IPS DF 6.9 (cell line): ENCODE measurements around the gene EOMES.

Source experiments
- DNase-seq: peaks from one replicate; pipeline ENCODE4 v3.0.0-alpha.2; 2013; ENCODE audit warnings: low read depth, low spot score
- H3K27ac ChIP-seq: one replicate; pipeline ENCODE4 v1.5.1; 2013; ENCODE audit warnings: low read length, control low read depth
- H3K27me3 ChIP-seq: 2 replicates; pipeline ENCODE4 v1.6.1; 2013; ENCODE audit warnings: mild to moderate bottlenecking, low read length; ENCODE audit not compliant: control insufficient read depth, insufficient read depth
- H3K36me3 ChIP-seq: 2 replicates; pipeline ENCODE4 v1.6.1; 2013; ENCODE audit warnings: low read length; ENCODE audit not compliant: control insufficient read depth, insufficient read depth
- H3K4me1 ChIP-seq: 2 replicates; pipeline ENCODE4 v1.6.1; 2013; ENCODE audit warnings: low read length; ENCODE audit not compliant: control insufficient read depth, insufficient read depth
- H3K4me3 ChIP-seq: 2 replicates; pipeline ENCODE4 v1.5.1; 2013; ENCODE audit warnings: mild to moderate bottlenecking, low read length
- H3K9me3 ChIP-seq: 2 replicates; pipeline ENCODE4 v1.6.1; 2013; ENCODE audit warnings: low read length, inconsistent platforms; ENCODE audit not compliant: control insufficient read depth, insufficient read depth
- WGBS: extraction: QIAGEN DNeasy Blood & Tissue Kit; methylation state at CpG from one replicate; pipeline ENCODE4 v1.1.7; 2013; ENCODE audit warnings: mixed read lengths, missing lambda C conversion rate; ENCODE audit not compliant: insufficient read length, insufficient coverage; 5-methylcytosine and 5-hydroxymethylcytosine counted together

The EOMES gene

DNA sequence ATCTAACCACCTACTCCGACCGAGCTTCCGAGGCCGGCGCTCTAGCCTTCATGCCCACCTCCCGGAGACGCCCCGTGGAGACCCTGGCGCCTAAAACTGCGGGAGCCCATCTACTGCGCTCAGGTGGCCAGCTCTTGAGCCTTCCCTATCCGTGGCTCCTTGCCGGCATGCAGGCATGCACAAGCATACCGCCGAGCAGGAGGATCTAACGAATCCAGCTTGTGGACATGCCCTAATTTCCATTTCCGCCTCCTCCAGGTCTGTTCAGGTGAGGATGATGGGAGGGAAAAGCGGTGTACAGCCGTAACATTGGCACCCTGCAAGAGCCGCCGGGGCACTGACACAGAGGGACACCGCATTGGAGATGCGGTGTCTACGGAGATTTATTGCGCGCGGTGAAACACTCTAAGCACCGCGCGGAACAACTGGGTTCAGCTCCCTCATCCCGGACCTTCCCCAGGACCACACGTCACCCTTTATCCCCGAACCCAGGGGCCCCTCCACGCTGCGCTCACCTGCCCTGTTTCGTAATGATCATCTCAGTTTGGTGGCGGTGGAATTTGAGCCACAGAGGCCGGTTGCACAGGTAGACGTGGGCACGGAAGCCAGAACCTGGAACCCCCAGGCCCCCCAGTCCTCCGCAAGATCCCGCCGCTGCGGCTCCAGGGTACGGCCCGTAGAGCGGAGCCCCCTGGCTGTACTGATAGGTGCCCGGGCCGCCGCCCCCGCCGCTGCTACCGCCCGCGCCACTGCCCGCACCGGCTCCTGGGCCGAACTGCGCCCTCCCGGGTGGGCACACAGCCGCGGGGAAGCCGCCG, 1.0 kb downstream of the EOMES start:
- WGBS = no CpG with 5 or more reads among the region's 64 CpGs
- H3K9me3 ChIP-seq = no peaks in the 10 kb centered on the region
- peaks cover 79% of the 10 kb centered on the region for H3K27me3 ChIP-seq
- no peaks in the 10 kb centered on the region for H3K36me3 ChIP-seq
- H3K4me3 ChIP-seq = peak overlapping the region; percentile 53; the same call in 1 of the 2 replicates
- no peak overlapping the region for H3K27ac ChIP-seq
- peaks cover 3% of the 10 kb centered on the region for H3K4me1 ChIP-seq
- no peak for DNase-seq

DNA sequence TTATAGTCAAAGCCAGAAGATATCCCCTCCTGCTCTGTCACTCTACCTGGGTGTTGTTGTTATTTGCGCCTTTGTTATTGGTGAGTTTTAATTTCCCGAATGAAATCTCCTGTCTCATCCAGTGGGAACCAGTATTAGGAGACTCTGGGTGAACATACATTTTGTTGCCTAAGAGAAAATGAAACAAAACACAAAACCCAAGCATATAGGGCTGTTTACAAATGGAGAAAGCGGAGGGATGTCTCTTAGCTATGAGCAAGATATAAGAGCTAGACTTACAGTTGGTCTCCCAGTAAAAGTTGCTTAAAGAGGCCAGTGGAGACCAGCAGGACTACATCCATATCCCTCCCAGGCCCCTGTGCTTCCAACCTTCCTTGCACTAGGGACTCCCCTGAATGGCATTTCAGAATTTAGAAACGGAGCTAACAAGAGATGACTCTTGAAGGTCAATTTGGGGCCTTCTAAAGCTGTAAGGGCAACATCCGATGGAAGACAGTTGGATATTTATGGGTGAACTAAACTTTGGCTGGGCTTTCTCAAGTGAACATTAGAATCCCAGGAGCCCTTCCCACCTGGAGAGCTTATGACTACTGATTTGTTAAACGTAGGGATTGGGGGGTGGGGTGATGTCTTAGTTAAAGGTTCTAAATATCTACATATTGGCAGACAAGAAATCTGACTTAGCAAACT, 2.7 kb downstream of the EOMES start:
- peaks cover 81% of the 10 kb centered on the region for H3K27me3 ChIP-seq
- H3K36me3 ChIP-seq = no peaks in the 10 kb centered on the region
- H3K4me3 ChIP-seq = no peak overlapping the region
- no peaks in the 10 kb centered on the region for H3K9me3 ChIP-seq
- DNase-seq = no peak
- peaks cover 6% of the 10 kb centered on the region for H3K4me1 ChIP-seq
- no peak overlapping the region for H3K27ac ChIP-seq
- WGBS = no CpG with 5 or more reads among the region's 6 CpGs

GRCh38 chr3:27718459-27718858, 3.7 kb downstream of the EOMES start:
- Histone ChIP-seq H3K4me1 (peaks cover 8% of the 10 kb centered on the region), H3K27me3 (peaks cover 81% of the 10 kb centered on the region), H3K27ac (no peak overlapping the region), H3K4me3 (no peak overlapping the region), H3K9me3 (no peaks in the 10 kb centered on the region), H3K36me3 (no peaks in the 10 kb centered on the region)
- no CpG with 5 or more reads among the region's 5 CpGs for WGBS
- no peak for DNase-seq

GRCh38 chr3:27717200-27717852, 4.8 kb downstream of the EOMES start:
- Histone ChIP-seq H3K9me3 (no peaks in the 10 kb centered on the region), H3K27ac (no peak overlapping the region), H3K4me1 (peaks cover 8% of the 10 kb centered on the region), H3K36me3 (no peaks in the 10 kb centered on the region), H3K27me3 (peaks cover 82% of the 10 kb centered on the region), H3K4me3 (no peak overlapping the region)
- DNase-seq = no peak
- WGBS = no CpG with 5 or more reads among the region's 16 CpGs

DNA sequence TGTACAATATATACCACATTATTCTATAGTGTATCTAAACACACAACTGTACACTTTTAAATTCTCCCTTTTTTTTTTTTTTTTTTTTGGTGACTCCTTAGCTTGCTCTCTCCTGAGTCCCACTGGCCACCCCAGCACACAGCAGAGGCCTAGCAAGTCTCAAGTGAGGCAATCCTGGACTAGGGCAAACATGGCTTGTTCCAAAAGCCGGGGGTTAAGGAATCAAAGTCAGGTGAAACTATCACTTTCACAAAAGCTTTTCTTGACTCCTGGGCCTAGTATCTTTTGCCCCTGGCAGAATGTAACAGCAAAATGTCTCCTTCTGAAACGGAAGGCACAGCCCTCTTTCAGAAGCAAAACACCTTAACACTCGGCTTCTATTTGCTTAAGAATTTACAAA, 5.8 kb downstream of the EOMES start:
- Histone ChIP-seq H3K36me3 (no peaks in the 10 kb centered on the region), H3K27ac (no peak overlapping the region), H3K4me3 (no peak overlapping the region), H3K4me1 (peaks cover 8% of the 10 kb centered on the region), H3K27me3 (peaks cover 84% of the 10 kb centered on the region), H3K9me3 (no peaks in the 10 kb centered on the region)
- DNase-seq = no peak
- no CpG with 5 or more reads among the region's 3 CpGs for WGBS

DNA sequence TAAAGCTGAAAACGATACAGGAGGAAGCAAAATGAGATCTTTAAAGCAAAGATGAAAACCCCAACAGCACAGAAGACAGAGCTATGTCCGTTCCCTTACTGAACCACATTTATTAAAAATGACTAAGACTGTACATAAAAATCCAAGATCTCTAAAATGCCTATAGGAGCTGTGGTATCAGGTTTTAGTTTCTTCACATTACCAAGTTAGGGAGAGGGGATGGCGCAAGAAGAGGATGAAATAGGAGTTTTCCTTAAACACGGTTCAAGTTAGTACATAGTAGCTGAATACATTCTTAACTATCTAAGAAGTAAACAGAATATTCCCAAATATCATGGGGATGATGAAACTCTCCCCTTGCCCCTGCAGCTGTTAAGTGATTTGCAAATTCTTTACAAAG, 6.3 kb downstream of the EOMES start:
- Histone ChIP-seq H3K4me3 (no peak overlapping the region), H3K36me3 (no peaks in the 10 kb centered on the region), H3K9me3 (no peaks in the 10 kb centered on the region), H3K27ac (no peak overlapping the region), H3K4me1 (peaks cover 8% of the 10 kb centered on the region), H3K27me3 (peaks cover 79% of the 10 kb centered on the region)
- WGBS = no CpG with 5 or more reads among the region's 4 CpGs
- DNase-seq = no peak

- no peak overlapping the region for H3K27ac ChIP-seq
- H3K4me3 ChIP-seq = no peak overlapping the region
- peaks cover 76% of the 10 kb centered on the region for H3K27me3 ChIP-seq
- no peaks in the 10 kb centered on the region for H3K9me3 ChIP-seq
- no CpG with 5 or more reads among the region's 11 CpGs for WGBS
- no peaks in the 10 kb centered on the region for H3K36me3 ChIP-seq
- DNase-seq = no peak
- H3K4me1 ChIP-seq = peaks cover 8% of the 10 kb centered on the region
Observed at GRCh38 chr3:27715454-27715806, 6.7 kb downstream of the EOMES start.

DNA sequence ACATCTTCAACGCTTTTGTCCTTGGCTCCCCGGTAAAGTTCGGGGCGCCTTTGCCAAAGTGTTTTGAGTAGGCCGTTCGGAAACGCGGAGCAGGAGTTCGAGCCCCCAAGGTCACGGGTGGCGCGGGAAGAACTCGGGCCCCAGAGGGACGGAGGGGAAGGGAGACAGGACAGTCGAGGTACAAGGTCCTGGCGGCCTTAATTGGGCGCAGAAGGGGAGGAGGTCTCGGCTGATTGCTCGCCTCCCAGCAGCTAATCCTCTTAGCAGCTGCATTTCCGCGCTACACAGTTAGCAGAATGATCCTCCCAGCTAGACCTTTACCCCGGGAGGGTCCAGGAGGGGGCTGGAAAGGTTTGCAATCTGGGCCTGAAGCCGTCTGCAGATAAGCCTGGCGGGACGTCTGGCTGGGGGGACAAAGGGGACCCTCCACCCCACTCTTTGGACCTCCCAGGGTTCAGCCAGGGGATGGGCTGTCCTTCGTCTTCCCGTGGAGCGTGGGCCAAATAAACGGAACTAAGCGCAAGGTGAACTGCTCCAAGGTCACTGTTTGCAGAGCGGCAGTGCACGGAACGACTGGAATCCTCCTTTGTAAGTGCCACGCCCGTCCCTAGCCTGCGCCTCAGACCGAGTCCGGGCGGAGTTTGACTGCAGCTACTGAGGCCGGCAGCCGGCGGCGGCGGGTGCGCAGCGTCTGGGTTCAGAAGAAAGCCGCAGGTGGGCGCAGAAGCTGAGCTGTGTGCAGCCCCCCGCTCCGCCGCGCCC, 7.2 kb downstream of the EOMES start:
- Histone ChIP-seq H3K27me3 (peaks cover 70% of the 10 kb centered on the region), H3K36me3 (no peaks in the 10 kb centered on the region), H3K27ac (no peak overlapping the region), H3K9me3 (no peaks in the 10 kb centered on the region), H3K4me3 (no peak overlapping the region), H3K4me1 (peaks cover 8% of the 10 kb centered on the region)
- no CpG with 5 or more reads among the region's 52 CpGs for WGBS
- no peak for DNase-seq

DNA sequence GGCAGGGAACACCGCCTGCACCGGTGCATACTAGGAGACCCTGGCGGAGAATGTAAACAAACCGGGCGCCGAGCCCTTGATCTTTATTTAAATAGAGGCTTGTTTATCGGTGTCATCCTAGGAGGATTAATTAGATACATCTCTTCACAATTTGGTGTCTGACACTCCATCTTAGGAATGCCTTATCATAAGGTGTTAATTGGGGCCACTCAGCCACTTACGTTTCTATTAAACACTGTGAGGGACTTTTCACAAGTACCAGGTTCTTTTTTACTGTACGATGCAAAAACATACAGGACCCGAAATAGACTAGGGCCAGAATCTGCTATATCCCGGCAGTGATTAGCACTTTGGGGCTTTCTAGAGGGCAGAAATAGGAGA, 8.0 kb downstream of the EOMES start:
- WGBS = no CpG with 5 or more reads among the region's 11 CpGs
- H3K27ac ChIP-seq = no peak overlapping the region
- DNase-seq = no peak
- H3K4me3 ChIP-seq = no peak overlapping the region
- H3K36me3 ChIP-seq = no peaks in the 10 kb centered on the region
- no peaks in the 10 kb centered on the region for H3K9me3 ChIP-seq
- peaks cover 63% of the 10 kb centered on the region for H3K27me3 ChIP-seq
- H3K4me1 ChIP-seq = peaks cover 8% of the 10 kb centered on the region
